A549 (cell line): ENCODE measurements around the gene PPME1.

Source experiments
- CTCF ChIP-seq: fragments of >200 bp; sonication (Bioruptor Twin); formaldehyde crosslinking; IDR thresholded peaks from 3 replicates; pipeline ENCODE4 v1.5.1; 2016
- EP300 ChIP-seq, 2 experiments: fragments of >200 bp; sonication (Bioruptor Twin); formaldehyde crosslinking; IDR thresholded peaks; 2 replicates in 1 of 2; 3 replicates in 1 of 2; pipeline ENCODE4 v1.6.1; 2016 to 2017
- JUN ChIP-seq, 2 experiments: fragments of >200 bp; sonication (Bioruptor Twin); formaldehyde crosslinking; IDR thresholded peaks; 2 replicates in 1 of 2; 3 replicates in 1 of 2; pipeline ENCODE4 v1.6.1; 2016 to 2017
- KDM1A ChIP-seq: fragments of 200-600 bp; sonication (generic); IDR thresholded peaks from 2 replicates; pipeline ENCODE4 v1.6.1; 2016; ENCODE audit warnings: low read depth, mild to moderate bottlenecking
- MAX ChIP-seq: IDR thresholded peaks from 2 replicates; pipeline ENCODE4 v1.6.1; 2012
- MYC ChIP-seq: IDR thresholded peaks from 2 replicates; pipeline ENCODE4 v1.6.1; 2012; ENCODE audit warnings: mild to moderate bottlenecking, inconsistent platforms, low read length, improper control_type of control experiment, borderline replicate concordance
- NFE2L2 ChIP-seq: fragments of 150-350 bp; conservative IDR thresholded peaks from 2 replicates; pipeline ENCODE4 v1.6.1; 2014; ENCODE audit warnings: low read length
- NPAS2 ChIP-seq: fragments of 250-450 bp; sonication (Bioruptor Pico); IDR thresholded peaks from 2 replicates; pipeline ENCODE4 v1.8.0; 2022; ENCODE audit warnings: mild to moderate bottlenecking, moderate library complexity, borderline replicate concordance
- POLR2A ChIP-seq: IDR thresholded peaks from 2 replicates; pipeline ENCODE4 v1.6.1; 2012; ENCODE audit warnings: mild to moderate bottlenecking, low read length
- POLR2AphosphoS2 ChIP-seq: conservative IDR thresholded peaks from 2 replicates; pipeline ENCODE4 v1.6.1; 2012; ENCODE audit warnings: low read length, improper control_type of control experiment, inconsistent platforms
- REST ChIP-seq: fragments of 200-600 bp; sonication (generic); IDR thresholded peaks from 2 replicates; pipeline ENCODE4 v1.6.1; 2016; ENCODE audit warnings: antibody characterized with exemption, mild to moderate bottlenecking, moderate library complexity
- RFX5 ChIP-seq: fragments of 450-650 bp; IDR thresholded peaks from 2 replicates; pipeline ENCODE4 v1.7.1; 2014; ENCODE audit warnings: antibody characterized with exemption, mild to moderate bottlenecking, moderate library complexity

- no peak for TF ChIP-seq NPAS2 (CRISPR knock-in tag)
- TF ChIP-seq POLR2AphosphoS2 = no peak
- TF ChIP-seq JUN (IDR thresholded peaks at IDR 0.05) = no peak
- no peak for TF ChIP-seq CTCF
- no peak for TF ChIP-seq EP300 (IDR thresholded peaks at IDR 0.05)
- TF ChIP-seq MYC = no peak
- no peak for TF ChIP-seq KDM1A
- no peak for TF ChIP-seq RFX5
- no peak for TF ChIP-seq POLR2A
- no peak for TF ChIP-seq REST
- no peak for TF ChIP-seq NFE2L2
- no peak for TF ChIP-seq MAX
Observed at GRCh38 chr11:74262725-74263124, 91.6 kb downstream of the PPME1 start.
